IPS-NIHi7 (cell line): Measurements from ENCODE around the gene CHRNA4.

Source experiments
- DNase-seq: peaks from one replicate; pipeline ENCODE4 v3.0.0; 2012; ENCODE audit warnings: mixed read lengths; ENCODE audit errors: extremely low spot score

CHRNA4 gene

GRCh38 chr20:63320616-63321147, 40.5 kb downstream of the CHRNA4 start:
- no peak for DNase-seq

GRCh38 chr20:63320041-63320511, 41.1 kb downstream of the CHRNA4 start:
- no peak for DNase-seq

- DNase-seq: no peak
Observed at GRCh38 chr20:63319164-63320040, 41.7 kb downstream of the CHRNA4 start.

- DNase-seq: no peak
Observed at GRCh38 chr20:63318391-63319163, 42.6 kb downstream of the CHRNA4 start.

- DNase-seq: no peak
Observed at GRCh38 chr20:63317601-63318291, 43.4 kb downstream of the CHRNA4 start.

- DNase-seq: no peak
Observed at GRCh38 chr20:63317061-63317460, 44.1 kb downstream of the CHRNA4 start.

GRCh38 chr20:63316502-63316921, 44.6 kb downstream of the CHRNA4 start:
- no peak for DNase-seq

- no peak for DNase-seq
Observed at GRCh38 chr20:63315731-63316491, 45.2 kb downstream of the CHRNA4 start.

GRCh38 chr20:63315240-63315689, 45.9 kb downstream of the CHRNA4 start:
- no peak for DNase-seq

GRCh38 chr20:63314566-63315239, 46.4 kb downstream of the CHRNA4 start:
- DNase-seq: no peak

- no peak for DNase-seq
Observed at GRCh38 chr20:63314015-63314471, 47.1 kb downstream of the CHRNA4 start.

GRCh38 chr20:63313349-63314014, 47.7 kb downstream of the CHRNA4 start:
- no peak for DNase-seq

GRCh38 chr20:63312690-63313348, 48.3 kb downstream of the CHRNA4 start:
- no peak for DNase-seq

- no peak for DNase-seq
Observed at GRCh38 chr20:63312273-63312672, 48.9 kb downstream of the CHRNA4 start.

- DNase-seq: no peak
Observed at GRCh38 chr20:63311833-63312243, 49.3 kb downstream of the CHRNA4 start.

- no peak for DNase-seq
Observed at GRCh38 chr20:63311186-63311832, 49.8 kb downstream of the CHRNA4 start.

GRCh38 chr20:63310265-63310991, 50.7 kb downstream of the CHRNA4 start:
- no peak for DNase-seq
